A673 (cell line): ENCODE measurements around the gene TNFSF12.

Experiments used
- CTCF ChIP-seq: fragments of 300-800, 200-600 bp; sonication (generic); conservative IDR thresholded peaks from 2 replicates; pipeline ENCODE4 v1.5.1; 2017; ENCODE audit warnings: low read depth, mild to moderate bottlenecking, antibody characterized with exemption, low read length, moderate library complexity, mixed read lengths
- EZH2 ChIP-seq: fragments of 200-600 bp; sonication (generic); IDR thresholded peaks from 2 replicates; pipeline ENCODE4 v1.6.1; 2017; ENCODE audit warnings: borderline replicate concordance, low read depth, mild to moderate bottlenecking, mixed read lengths, antibody characterized with exemption, low read length; ENCODE audit not compliant: poor library complexity, severe bottlenecking

- TF ChIP-seq CTCF (no peak), EZH2 (no peak)
These were observed 670 bp downstream of the TNFSF12 start for GRCh38 chr17:7549401-7550055.
